ENCODE results near the gene GIMAP8.
A peak's percentile ranks its signal among the peaks of the same experiment; 100 is the strongest.
"Not testable (repeated sequence)": the region's sequence is repeated elsewhere in the genome, so short reads cannot be mapped to it uniquely, and the experiment has no call there.

The GIMAP8 gene

GRCh38 chr7:150468241-150468640 lies 17.8 kb downstream of the GIMAP8 start:
- no peak for DNase-seq

GRCh38 chr7:150471886-150472285 lies 21.5 kb downstream of the GIMAP8 start:
- DNase-seq: no peak

GRCh38 chr7:150473902-150474301 lies 23.5 kb downstream of the GIMAP8 start:
- no peak for DNase-seq

GRCh38 chr7:150476285-150476684 lies 25.9 kb downstream of the GIMAP8 start:
- DNase-seq: no peak

- no peak for DNase-seq
These were observed 26.6 kb downstream of the GIMAP8 start for GRCh38 chr7:150476819-150477631.

- peak; percentile 0 for DNase-seq
These were observed 28.7 kb downstream of the GIMAP8 start for GRCh38 chr7:150479023-150479716.

GRCh38 chr7:150481186-150481920 lies 30.9 kb downstream of the GIMAP8 start:
- no peak for DNase-seq

GRCh38 chr7:150481922-150482321 lies 31.5 kb downstream of the GIMAP8 start:
- no peak for DNase-seq

- DNase-seq: not testable (repeated sequence)
These were observed 33.1 kb downstream of the GIMAP8 start for GRCh38 chr7:150483514-150483913.

GRCh38 chr7:150484071-150484470 lies 33.6 kb downstream of the GIMAP8 start:
- DNase-seq: not testable (repeated sequence)

- no peak for DNase-seq
These were observed 37.2 kb downstream of the GIMAP8 start for GRCh38 chr7:150487625-150488024.

- DNase-seq: no peak
These were observed 39.4 kb downstream of the GIMAP8 start for GRCh38 chr7:150489782-150490181.

GRCh38 chr7:150493442-150493841 lies 43.0 kb downstream of the GIMAP8 start:
- DNase-seq: not testable (repeated sequence)

- DNase-seq: no peak
These were observed 52.1 kb downstream of the GIMAP8 start for GRCh38 chr7:150502519-150502918.

GRCh38 chr7:150503155-150503554 lies 52.7 kb downstream of the GIMAP8 start:
- no peak for DNase-seq

- no peak for DNase-seq
These were observed 53.2 kb downstream of the GIMAP8 start for GRCh38 chr7:150503581-150503980.

- DNase-seq: no peak
These were observed 57.6 kb downstream of the GIMAP8 start for GRCh38 chr7:150507947-150508602.

GRCh38 chr7:150511048-150511447 lies 60.6 kb downstream of the GIMAP8 start:
- DNase-seq: no peak

GRCh38 chr7:150513758-150514157 lies 63.3 kb downstream of the GIMAP8 start:
- DNase-seq: no peak

GRCh38 chr7:150514748-150515222 lies 64.4 kb downstream of the GIMAP8 start, which contains the start of gene GIMAP7:
TSS of gene GIMAP7 (plus strand) at chr7:150514872. CDS start at chr7:150519975, 5,103 bp downstream.
- no peak for DNase-seq

GRCh38 chr7:150515248-150516147 lies 65.1 kb downstream of the GIMAP8 start:
- no peak for DNase-seq

Measured in NCI-H2029 (cell line).